ENCODE data around the gene VPS13A.

Gene VPS13A

GRCh38 chr9:77177143-77177893, at the start of gene VPS13A:
Gene VPS13A, plus strand, starts transcription at chr9:77177534. Its CDS starts 171 bp downstream, at chr9:77177705.
- peak; percentile 84 to 95 (median 90) for DNase-seq (ENCODE audit: low read depth in 4 of 4, low spot score in 1 of 4)

- DNase-seq (ENCODE audit: low read depth in 4 of 4, low spot score in 1 of 4) = no peak
Observed at GRCh38 chr9:77128125-77128789, 49.1 kb upstream of the VPS13A start.

- DNase-seq (ENCODE audit: low read depth in 4 of 4, low spot score in 1 of 4) = no peak
Observed at GRCh38 chr9:77131399-77131798, 45.9 kb upstream of the VPS13A start.

GRCh38 chr9:77133011-77133410, 44.3 kb upstream of the VPS13A start:
- no peak for DNase-seq (ENCODE audit: low read depth in 4 of 4, low spot score in 1 of 4)

- DNase-seq (ENCODE audit: low read depth in 4 of 4, low spot score in 1 of 4) = no peak
Observed at GRCh38 chr9:77142366-77142765, 35.0 kb upstream of the VPS13A start.

GRCh38 chr9:77149879-77150278, 27.5 kb upstream of the VPS13A start:
- no peak for DNase-seq (ENCODE audit: low read depth in 4 of 4, low spot score in 1 of 4)

- DNase-seq (ENCODE audit: low read depth in 4 of 4, low spot score in 1 of 4) = no peak
Observed at GRCh38 chr9:77152289-77152688, 25.0 kb upstream of the VPS13A start.

- no peak for DNase-seq (ENCODE audit: low read depth in 4 of 4, low spot score in 1 of 4)
Observed at GRCh38 chr9:77156646-77157371, 20.5 kb upstream of the VPS13A start.

GRCh38 chr9:77158772-77159513, 18.4 kb upstream of the VPS13A start:
- DNase-seq (ENCODE audit: low read depth in 4 of 4, low spot score in 1 of 4) = no peak

- DNase-seq (ENCODE audit: low read depth in 4 of 4, low spot score in 1 of 4) = no peak
Observed at GRCh38 chr9:77161191-77161590, 16.1 kb upstream of the VPS13A start.

- DNase-seq (ENCODE audit: low read depth in 4 of 4, low spot score in 1 of 4) = no peak
Observed at GRCh38 chr9:77161966-77162365, 15.4 kb upstream of the VPS13A start.

GRCh38 chr9:77162366-77162765, 15.0 kb upstream of the VPS13A start:
- DNase-seq (ENCODE audit: low read depth in 4 of 4, low spot score in 1 of 4) = no peak

GRCh38 chr9:77163884-77164283, 13.4 kb upstream of the VPS13A start:
- no peak for DNase-seq (ENCODE audit: low read depth in 4 of 4, low spot score in 1 of 4)

GRCh38 chr9:77166193-77166592, 11.1 kb upstream of the VPS13A start:
- no peak for DNase-seq (ENCODE audit: low read depth in 4 of 4, low spot score in 1 of 4)

- no peak for DNase-seq (ENCODE audit: low read depth in 4 of 4, low spot score in 1 of 4)
Observed at GRCh38 chr9:77170991-77171699, 6.2 kb upstream of the VPS13A start.

- no peak for DNase-seq (ENCODE audit: low read depth in 4 of 4, low spot score in 1 of 4)
Observed at GRCh38 chr9:77175151-77175550, 2.2 kb upstream of the VPS13A start.

GRCh38 chr9:77176106-77176505, 1.2 kb upstream of the VPS13A start:
- no peak for DNase-seq (ENCODE audit: low read depth in 4 of 4, low spot score in 1 of 4)

GRCh38 chr9:77176686-77177142, 620 bp upstream of the VPS13A start:
- DNase-seq (ENCODE audit: low read depth in 4 of 4, low spot score in 1 of 4) = no peak

- peak in 2 of 4 experiments; percentile 15 to 25 for DNase-seq (ENCODE audit: low read depth in 4 of 4, low spot score in 1 of 4)
Observed at GRCh38 chr9:77177894-77178794, 810 bp downstream of the VPS13A start.

- no peak for DNase-seq (ENCODE audit: low read depth in 4 of 4, low spot score in 1 of 4)
Observed at GRCh38 chr9:77180056-77180455, 2.7 kb downstream of the VPS13A start.
